HEK293 (cell line): Measurements from ENCODE around the gene RBM17.

ENCODE experiments used
- AEBP2 ChIP-seq: fragments of 450-650 bp; formaldehyde crosslinking; IDR thresholded peaks from 2 replicates; pipeline ENCODE4 v1.5.1; 2016; ENCODE audit warnings: missing biosample characterization, missing genetic modification characterization, borderline replicate concordance
- GLIS2 ChIP-seq: fragments of 450-650 bp; formaldehyde crosslinking; IDR thresholded peaks from 2 replicates; pipeline ENCODE4 v1.5.1; 2016; ENCODE audit warnings: missing biosample characterization, missing genetic modification characterization
- MZF1 ChIP-seq: fragments of 450-650 bp; formaldehyde crosslinking; IDR thresholded peaks from 2 replicates; pipeline ENCODE4 v1.5.1; 2017; ENCODE audit warnings: missing biosample characterization, missing genetic modification characterization, borderline replicate concordance
- ZBTB48 ChIP-seq: fragments of 450-650 bp; formaldehyde crosslinking; IDR thresholded peaks from 2 replicates; pipeline ENCODE4 v1.5.1; 2016; ENCODE audit warnings: missing biosample characterization, missing genetic modification characterization
- ZBTB7A ChIP-seq: fragments of 450-650 bp; formaldehyde crosslinking; IDR thresholded peaks from 2 replicates; pipeline ENCODE4 v1.5.1; 2016; ENCODE audit warnings: low read depth, missing biosample characterization, missing genetic modification characterization
- ZFP69B ChIP-seq: fragments of 450-650 bp; formaldehyde crosslinking; IDR thresholded peaks from 2 replicates; pipeline ENCODE4 v1.5.1; 2016; ENCODE audit warnings: missing biosample characterization, missing genetic modification characterization
- ZIC2 ChIP-seq: fragments of 450-650 bp; formaldehyde crosslinking; IDR thresholded peaks from 2 replicates; pipeline ENCODE4 v1.5.1; 2016; ENCODE audit warnings: missing biosample characterization, missing genetic modification characterization
- ZNF10 ChIP-seq: fragments of 450-650 bp; formaldehyde crosslinking; IDR thresholded peaks from 2 replicates; pipeline ENCODE4 v1.5.1; 2017; ENCODE audit warnings: missing biosample characterization, missing genetic modification characterization
- ZNF132 ChIP-seq: fragments of 450-650 bp; formaldehyde crosslinking; IDR thresholded peaks from 2 replicates; pipeline ENCODE4 v1.5.1; 2017; ENCODE audit warnings: missing biosample characterization, missing genetic modification characterization, borderline replicate concordance
- ZNF133 ChIP-seq: fragments of 450-650 bp; formaldehyde crosslinking; IDR thresholded peaks from 2 replicates; pipeline ENCODE4 v1.5.1; 2016; ENCODE audit warnings: missing biosample characterization, missing genetic modification characterization
- ZNF221 ChIP-seq: fragments of 450-650 bp; formaldehyde crosslinking; IDR thresholded peaks from 2 replicates; pipeline ENCODE4 v1.5.1; 2017; ENCODE audit warnings: missing biosample characterization, missing genetic modification characterization, borderline replicate concordance
- ZNF335 ChIP-seq: fragments of 450-650 bp; formaldehyde crosslinking; conservative IDR thresholded peaks from 2 replicates; pipeline ENCODE4 v1.5.1; 2016; ENCODE audit warnings: missing biosample characterization, missing genetic modification characterization
- ZNF354C ChIP-seq: fragments of 450-650 bp; formaldehyde crosslinking; IDR thresholded peaks from 2 replicates; pipeline ENCODE4 v1.5.1; 2016; ENCODE audit warnings: missing biosample characterization, missing genetic modification characterization, low read depth, borderline replicate concordance
- ZNF394 ChIP-seq: fragments of 450-650 bp; formaldehyde crosslinking; IDR thresholded peaks from 2 replicates; pipeline ENCODE4 v1.5.1; 2016; ENCODE audit warnings: missing biosample characterization, missing genetic modification characterization, mild to moderate bottlenecking, moderate library complexity, borderline replicate concordance
- ZNF404 ChIP-seq: fragments of 450-650 bp; formaldehyde crosslinking; IDR thresholded peaks from 2 replicates; pipeline ENCODE4 v1.5.1; 2017; ENCODE audit warnings: missing biosample characterization, missing genetic modification characterization
- ZNF501 ChIP-seq: fragments of 450-650 bp; formaldehyde crosslinking; IDR thresholded peaks from 2 replicates; pipeline ENCODE4 v1.5.1; 2016; ENCODE audit warnings: missing biosample characterization, missing genetic modification characterization
- ZNF518A ChIP-seq: fragments of 450-650 bp; formaldehyde crosslinking; conservative IDR thresholded peaks from 2 replicates; pipeline ENCODE4 v1.5.1; 2016; ENCODE audit warnings: low read depth, missing biosample characterization, missing genetic modification characterization
- ZNF621 ChIP-seq: fragments of 450-650 bp; formaldehyde crosslinking; IDR thresholded peaks from 2 replicates; pipeline ENCODE4 v1.5.1; 2017; ENCODE audit warnings: missing biosample characterization, missing genetic modification characterization
- ZNF670 ChIP-seq: fragments of 450-650 bp; formaldehyde crosslinking; IDR thresholded peaks from 2 replicates; pipeline ENCODE4 v1.5.1; 2016; ENCODE audit warnings: missing biosample characterization, missing genetic modification characterization, low read depth
- ZNF777 ChIP-seq: fragments of 450-650 bp; formaldehyde crosslinking; IDR thresholded peaks from 2 replicates; pipeline ENCODE4 v1.5.1; 2017; ENCODE audit warnings: missing biosample characterization, missing genetic modification characterization, borderline replicate concordance
- TF ChIP-seq, protein P1 (sequence below): fragments of 450-650 bp; formaldehyde crosslinking; IDR thresholded peaks from 2 replicates; pipeline ENCODE4 v1.5.1; 2016; ENCODE audit warnings: missing biosample characterization, missing genetic modification characterization
- TF ChIP-seq, protein P2 (sequence below): fragments of 450-650 bp; formaldehyde crosslinking; IDR thresholded peaks from 2 replicates; pipeline ENCODE4 v1.5.1; 2016; ENCODE audit warnings: missing biosample characterization, missing genetic modification characterization
- TF ChIP-seq, protein P3 (sequence below): fragments of 450-650 bp; formaldehyde crosslinking; IDR thresholded peaks from 2 replicates; pipeline ENCODE4 v1.5.1; 2016; ENCODE audit warnings: missing biosample characterization, missing genetic modification characterization
- TF ChIP-seq, protein P4 (sequence below): fragments of 450-650 bp; formaldehyde crosslinking; IDR thresholded peaks from 2 replicates; pipeline ENCODE4 v1.5.1; 2016; ENCODE audit warnings: missing biosample characterization, missing genetic modification characterization

The RBM17 gene

DNA sequence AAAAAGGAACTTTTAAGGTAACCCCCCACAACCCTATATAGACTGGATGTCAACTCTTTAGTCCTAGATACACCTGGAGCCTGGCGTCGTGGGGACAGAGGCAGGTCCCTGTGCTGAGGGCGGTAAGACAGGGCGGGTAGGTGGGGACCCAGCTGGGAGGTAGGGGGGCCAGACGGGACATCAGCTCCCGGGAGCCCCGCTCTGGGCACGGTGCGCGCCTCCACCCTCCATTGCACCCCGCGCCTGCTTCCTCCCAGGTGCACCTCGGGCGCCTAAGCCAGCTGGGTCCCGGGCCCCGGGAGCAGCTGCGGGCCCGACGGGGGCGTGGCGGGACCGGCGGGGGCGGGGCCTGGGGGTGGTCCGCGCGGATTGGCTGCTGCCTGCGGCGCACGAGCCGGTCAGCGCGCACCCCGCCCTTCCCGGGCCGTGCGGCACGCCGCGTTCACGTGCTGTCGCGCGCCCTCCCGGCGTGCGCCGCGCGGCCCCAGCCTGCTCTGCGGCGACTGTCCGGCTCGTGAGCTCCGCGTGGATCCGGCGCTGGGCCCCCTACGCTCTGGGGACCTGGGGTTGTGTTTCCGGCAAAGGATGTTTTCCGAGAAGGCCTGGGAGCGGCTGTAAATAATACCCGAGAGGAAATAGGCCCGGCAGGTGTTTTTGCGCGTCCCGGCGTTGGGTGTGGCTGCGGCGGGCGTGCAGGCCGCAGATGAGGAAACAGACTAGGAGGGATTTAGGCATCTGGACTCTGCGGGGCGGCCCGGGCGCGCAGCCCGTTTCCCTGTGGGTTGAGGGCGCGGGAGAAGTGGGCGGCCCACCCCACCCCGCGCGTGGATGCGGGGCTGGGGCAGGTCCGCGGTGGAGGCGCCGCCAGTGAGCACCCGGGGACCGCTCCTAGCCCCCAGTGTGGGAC lies 74.8 kb downstream of the RBM17 start (continued):
- TF ChIP-seq ZNF518A (tag by site-specific recombination) (no peak), GLIS2 (tag by site-specific recombination) (peak; percentile 87), ZNF133 (tag by site-specific recombination) (no peak), MZF1 (tag by site-specific recombination) (peak; percentile 41; the same call in 1 of the 2 replicates), ZNF221 (tag by site-specific recombination) (no peak), ZNF394 (tag by site-specific recombination) (no peak), ZNF501 (tag by site-specific recombination) (no peak; the same call in 1 of the 2 replicates), ZNF335 (tag by site-specific recombination) (peak; percentile 77), ZNF132 (tag by site-specific recombination) (no peak), AEBP2 (tag by site-specific recombination) (no peak), ZBTB7A (tag by site-specific recombination) (no peak), ZNF777 (no peak), ZBTB48 (tag by site-specific recombination) (0 out of 2 replicates have a peak, but pooled peaks have one; percentile 17), ZFP69B (tag by site-specific recombination) (0 out of 2 replicates have a peak, but pooled peaks have one; percentile 12), ZNF10 (tag by site-specific recombination) (no peak), ZNF354C (tag by site-specific recombination) (no peak), ZNF621 (tag by site-specific recombination) (no peak), ZNF404 (tag by site-specific recombination) (no peak), ZIC2 (tag by site-specific recombination) (peak; percentile 92), ZNF670 (tag by site-specific recombination) (no peak)
- TF ChIP-seq, protein P1, sequence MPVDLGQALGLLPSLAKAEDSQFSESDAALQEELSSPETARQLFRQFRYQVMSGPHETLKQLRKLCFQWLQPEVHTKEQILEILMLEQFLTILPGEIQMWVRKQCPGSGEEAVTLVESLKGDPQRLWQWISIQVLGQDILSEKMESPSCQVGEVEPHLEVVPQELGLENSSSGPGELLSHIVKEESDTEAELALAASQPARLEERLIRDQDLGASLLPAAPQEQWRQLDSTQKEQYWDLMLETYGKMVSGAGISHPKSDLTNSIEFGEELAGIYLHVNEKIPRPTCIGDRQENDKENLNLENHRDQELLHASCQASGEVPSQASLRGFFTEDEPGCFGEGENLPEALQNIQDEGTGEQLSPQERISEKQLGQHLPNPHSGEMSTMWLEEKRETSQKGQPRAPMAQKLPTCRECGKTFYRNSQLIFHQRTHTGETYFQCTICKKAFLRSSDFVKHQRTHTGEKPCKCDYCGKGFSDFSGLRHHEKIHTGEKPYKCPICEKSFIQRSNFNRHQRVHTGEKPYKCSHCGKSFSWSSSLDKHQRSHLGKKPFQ (tag by site-specific recombination), result no peak
- TF ChIP-seq, protein P2, sequence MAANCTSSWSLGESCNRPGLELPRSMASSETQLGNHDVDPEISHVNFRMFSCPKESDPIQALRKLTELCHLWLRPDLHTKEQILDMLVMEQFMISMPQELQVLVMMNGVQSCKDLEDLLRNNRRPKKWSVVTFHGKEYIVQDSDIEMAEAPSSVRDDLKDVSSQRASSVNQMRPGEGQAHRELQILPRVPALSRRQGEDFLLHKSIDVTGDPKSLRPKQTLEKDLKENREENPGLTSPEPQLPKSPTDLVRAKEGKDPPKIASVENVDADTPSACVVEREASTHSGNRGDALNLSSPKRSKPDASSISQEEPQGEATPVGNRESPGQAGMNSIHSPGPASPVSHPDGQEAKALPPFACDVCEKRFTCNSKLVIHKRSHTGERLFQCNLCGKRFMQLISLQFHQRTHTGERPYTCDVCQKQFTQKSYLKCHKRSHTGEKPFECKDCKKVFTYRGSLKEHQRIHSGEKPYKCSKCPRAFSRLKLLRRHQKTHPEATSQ (tag by site-specific recombination), result no peak
- TF ChIP-seq, protein P3, sequence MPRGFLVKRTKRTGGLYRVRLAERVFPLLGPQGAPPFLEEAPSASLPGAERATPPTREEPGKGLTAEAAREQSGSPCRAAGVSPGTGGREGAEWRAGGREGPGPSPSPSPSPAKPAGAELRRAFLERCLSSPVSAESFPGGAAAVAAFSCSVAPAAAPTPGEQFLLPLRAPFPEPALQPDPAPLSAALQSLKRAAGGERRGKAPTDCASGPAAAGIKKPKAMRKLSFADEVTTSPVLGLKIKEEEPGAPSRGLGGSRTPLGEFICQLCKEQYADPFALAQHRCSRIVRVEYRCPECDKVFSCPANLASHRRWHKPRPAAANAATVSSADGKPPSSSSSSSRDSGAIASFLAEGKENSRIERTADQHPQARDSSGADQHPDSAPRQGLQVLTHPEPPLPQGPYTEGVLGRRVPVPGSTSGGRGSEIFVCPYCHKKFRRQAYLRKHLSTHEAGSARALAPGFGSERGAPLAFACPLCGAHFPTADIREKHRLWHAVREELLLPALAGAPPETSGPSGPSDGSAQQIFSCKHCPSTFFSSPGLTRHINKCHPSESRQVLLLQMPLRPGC (tag by site-specific recombination), result no peak; the same call in 1 of the 2 replicates
- TF ChIP-seq, protein P4, sequence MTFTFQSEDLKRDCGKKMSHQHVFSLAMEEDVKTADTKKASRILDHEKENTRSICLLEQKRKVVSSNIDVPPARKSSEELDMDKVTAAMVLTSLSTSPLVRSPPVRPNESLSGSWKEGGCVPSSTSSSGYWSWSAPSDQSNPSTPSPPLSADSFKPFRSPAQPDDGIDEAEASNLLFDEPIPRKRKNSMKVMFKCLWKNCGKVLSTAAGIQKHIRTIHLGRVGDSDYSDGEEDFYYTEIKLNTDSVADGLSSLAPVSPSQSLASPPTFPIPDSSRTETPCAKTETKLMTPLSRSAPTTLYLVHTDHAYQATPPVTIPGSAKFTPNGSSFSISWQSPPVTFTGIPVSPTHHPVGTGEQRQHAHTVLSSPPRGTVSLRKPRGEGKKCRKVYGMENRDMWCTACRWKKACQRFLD (tag by site-specific recombination), result no peak
